ENCODE data around the gene RNF10. TPM values are rescaled to one million over a fixed set of nuclear protein-coding genes. Genes with fewer than 3 reads are reported as not detected.

The RNF10 gene
- total and polyA plus RNA-seq, 2 of the 4 experiments (the other 2 are of a cell fraction): 44.4 to 95.0 TPM

DNA sequence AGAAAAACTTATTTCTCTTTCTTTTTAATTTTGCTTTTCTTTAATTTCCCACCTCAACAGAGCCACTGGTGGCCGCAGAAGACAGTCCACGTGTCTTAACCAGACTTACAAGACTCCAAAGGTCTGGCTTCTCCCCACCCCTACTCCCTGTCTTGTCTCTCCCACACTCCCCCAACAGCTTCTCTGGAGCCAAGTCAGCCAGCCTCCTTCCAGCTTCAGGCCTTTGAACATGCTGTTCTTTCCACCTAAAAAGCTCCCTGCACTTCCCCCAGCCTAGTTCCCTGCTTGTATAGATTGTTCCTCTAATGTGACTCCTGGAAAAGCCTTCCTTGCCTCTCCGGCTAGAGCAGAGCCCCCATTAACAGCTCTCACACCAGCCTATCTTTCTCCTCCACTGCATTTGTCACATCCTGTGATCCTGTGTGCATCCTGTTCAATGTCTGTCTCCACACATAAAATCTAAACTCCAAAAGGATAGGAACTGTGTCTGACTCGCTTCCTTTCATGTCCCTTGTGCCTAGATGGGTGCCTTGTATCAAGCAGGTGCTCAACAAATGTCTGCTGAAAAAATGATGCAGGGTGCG lies 46.0 kb upstream of the RNF10 start:
- Histone ChIP-seq H3K27ac (ENCODE audit: insufficient read depth, low read length) (no peak overlapping the region), H3K23ac (ENCODE audit: low read depth, low read length) (no peak overlapping the region), H3K9ac (ENCODE audit: low read depth, low read length) (no peak overlapping the region), H4K20me1 (ENCODE audit: insufficient read depth, low read length) (no peaks in the 10 kb centered on the region), H3K18ac (ENCODE audit: low read depth, low read length) (no peak overlapping the region), H4K8ac (ENCODE audit: low read depth in 2 of 2, low read length in 2 of 2) (no peak overlapping the region), H4K5ac (ENCODE audit: low read depth, low read length) (no peak overlapping the region), H3K9me1 (ENCODE audit: insufficient read depth, low read length) (peaks cover 10% of the 10 kb centered on the region), H3K56ac (ENCODE audit: extremely low read depth, insufficient read depth, low read length) (no peak overlapping the region), H2AFZ (replicated peaks; ENCODE audit: low read length, poor library complexity) (no peak overlapping the region), H2BK20ac (ENCODE audit: low read depth, low read length) (no peak overlapping the region), H3K36me3 (ENCODE audit: control insufficient read depth, insufficient read depth, low read length) (peaks cover 6% of the 10 kb centered on the region), H2AK5ac (ENCODE audit: low read depth, low read length) (no peak overlapping the region), H3K4ac (ENCODE audit: low read depth, low read length) (no peak overlapping the region), H2BK15ac (ENCODE audit: low read depth, low read length) (no peak overlapping the region), H2BK5ac (ENCODE audit: low read depth, low read length, poor library complexity, severe bottlenecking) (no peak overlapping the region), H3K14ac (replicated peaks; ENCODE audit: low read depth, low read length) (no peak overlapping the region), H3K4me1 (ENCODE audit: control insufficient read depth, insufficient read depth, low read length) (no peaks in the 10 kb centered on the region), H2BK120ac (ENCODE audit: low read depth, low read length) (no peak overlapping the region), H3K4me2 (ENCODE audit: low read depth, low read length) (no peak overlapping the region), H3K9me3 (ENCODE audit: control insufficient read depth, insufficient read depth, low read length) (no peaks in the 10 kb centered on the region), H4K91ac (ENCODE audit: insufficient read depth, low read depth, low read length) (no peak overlapping the region), H3K79me1 (ENCODE audit: low read depth in 1 of 2, low read length in 2 of 2) (peaks cover 10 to 25% of the 10 kb centered on the region in 2 experiments), H3K4me3 (ENCODE audit: insufficient read depth, low read depth, low read length) (no peak overlapping the region), H2AK9ac (replicated peaks; ENCODE audit: low read depth, low read length, poor library complexity) (no peak overlapping the region), H3K27me3 (ENCODE audit: control insufficient read depth, insufficient read depth, low read length) (no peaks in the 10 kb centered on the region)
- in situ Hi-C loops (cut with MboI; ENCODE audit: low sequenced_read_pairs) (no loop called here), dilution Hi-C loops (cut with HindIII; ENCODE audit: low sequenced_read_pairs, unreplicated experiment) (no loop called here), intact Hi-C loops (cut with micrococcal nuclease) (no loop called here)
- no TSS peak for BruUV-seq (replicated peaks)
- POLR2A ChIA-PET (ENCODE audit: unreplicated experiment): no interaction called here
- 40% methylated on average over 2 of the region's 5 CpGs; no CpG with 5 or more reads in 1 of the 2 experiments for WGBS, 2 experiments (ENCODE audit: extremely low coverage in 2 of 2, insufficient read length in 1 of 2)
- ATAC-seq (ENCODE audit: low read depth) (no peak), DNase-seq (no peak)
- CTCF ChIA-PET: no interaction called here
- TF ChIP-seq NFE2L2 (IDR thresholded peaks at IDR 0.05; ENCODE audit: low read depth, low read length) (no peak), RAD21 (IDR thresholded peaks at IDR 0.05; ENCODE audit: low read length) (no peak), CEBPB (IDR thresholded peaks at IDR 0.05; ENCODE audit: low read depth, low read length) (no peak), RFX5 (IDR thresholded peaks at IDR 0.05; ENCODE audit: low read depth, low read length) (no peak)
- TF ChIP-seq, protein P1, sequence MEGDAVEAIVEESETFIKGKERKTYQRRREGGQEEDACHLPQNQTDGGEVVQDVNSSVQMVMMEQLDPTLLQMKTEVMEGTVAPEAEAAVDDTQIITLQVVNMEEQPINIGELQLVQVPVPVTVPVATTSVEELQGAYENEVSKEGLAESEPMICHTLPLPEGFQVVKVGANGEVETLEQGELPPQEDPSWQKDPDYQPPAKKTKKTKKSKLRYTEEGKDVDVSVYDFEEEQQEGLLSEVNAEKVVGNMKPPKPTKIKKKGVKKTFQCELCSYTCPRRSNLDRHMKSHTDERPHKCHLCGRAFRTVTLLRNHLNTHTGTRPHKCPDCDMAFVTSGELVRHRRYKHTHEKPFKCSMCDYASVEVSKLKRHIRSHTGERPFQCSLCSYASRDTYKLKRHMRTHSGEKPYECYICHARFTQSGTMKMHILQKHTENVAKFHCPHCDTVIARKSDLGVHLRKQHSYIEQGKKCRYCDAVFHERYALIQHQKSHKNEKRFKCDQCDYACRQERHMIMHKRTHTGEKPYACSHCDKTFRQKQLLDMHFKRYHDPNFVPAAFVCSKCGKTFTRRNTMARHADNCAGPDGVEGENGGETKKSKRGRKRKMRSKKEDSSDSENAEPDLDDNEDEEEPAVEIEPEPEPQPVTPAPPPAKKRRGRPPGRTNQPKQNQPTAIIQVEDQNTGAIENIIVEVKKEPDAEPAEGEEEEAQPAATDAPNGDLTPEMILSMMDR (conservative IDR thresholded peaks at IDR 0.05; ENCODE audit: low read depth, low read length): no peak

Measured in IMR-90 (cell line).